Measurements from ENCODE around the gene ITPK1. TPM values are rescaled to one million over a fixed set of nuclear protein-coding genes. Genes with fewer than 3 reads are reported as not detected.

Gene ITPK1
- total and polyA plus RNA-seq, 2 experiments from 2014 or later: 35.9 to 101 TPM

GRCh38 chr14:92927349-92928257, 188.1 kb downstream of the ITPK1 start:
- peaks cover 52% of the 10 kb centered on the region for H3K36me3 Mint-ChIP-seq (ENCODE audit: low read depth)
- ATAC-seq: no peak
- Histone ChIP-seq H3K4me3 (no peak overlapping the region), H3K36me3 (ENCODE audit: insufficient read depth) (no peaks in the 10 kb centered on the region), H3K79me2 (replicated peaks; ENCODE audit: insufficient read depth) (no peaks in the 10 kb centered on the region), H3K27me3 (ENCODE audit: insufficient read depth) (peaks cover 4% of the 10 kb centered on the region), H4K20me1 (replicated peaks; ENCODE audit: insufficient read depth) (no peaks in the 10 kb centered on the region), H3K9me2 (ENCODE audit: insufficient read depth) (no peaks in the 10 kb centered on the region), H2AFZ (no peak overlapping the region), H3K4me1 (ENCODE audit: insufficient read depth) (peaks cover 10% of the 10 kb centered on the region; the same call in 1 of the 2 replicates), H3K4me2 (no peak overlapping the region), H3F3A (replicated peaks; ENCODE audit: low read depth) (no peaks in the 10 kb centered on the region), H3K27ac (ENCODE audit: low read depth) (no peak overlapping the region)
- TF ChIP-seq REST (IDR thresholded peaks at IDR 0.05; ENCODE audit: unreplicated experiment): no peak
- TF ChIP-seq ZNF462 (CRISPR knock-in tag; IDR thresholded peaks at IDR 0.05): no peak
- no peak for TF ChIP-seq NANOG (IDR thresholded peaks at IDR 0.05; ENCODE audit: borderline replicate concordance)
- no peak for TF ChIP-seq EZH2 (IDR thresholded peaks at IDR 0.05; ENCODE audit: low read depth, unreplicated experiment)
- no peak for TF ChIP-seq CTCF (conservative IDR thresholded peaks at IDR 0.05; ENCODE audit: low read depth in 2 of 2)
- no peak for TF ChIP-seq ZNF331 (CRISPR knock-in tag; IDR thresholded peaks at IDR 0.05; ENCODE audit: low read depth)
- no peak for TF ChIP-seq STAT1 (IDR thresholded peaks at IDR 0.05; ENCODE audit: unreplicated experiment)
- no peak for TF ChIP-seq ZNF114 (CRISPR knock-in tag; IDR thresholded peaks at IDR 0.05)
- no peak for TF ChIP-seq JUNB (IDR thresholded peaks at IDR 0.05; ENCODE audit: unreplicated experiment)
- no peak for TF ChIP-seq ETS1 (IDR thresholded peaks at IDR 0.05)
- no peak for TF ChIP-seq EZH2phosphoT487 (IDR thresholded peaks at IDR 0.05; ENCODE audit: unreplicated experiment)
- TF ChIP-seq CREB1 (CRISPR knock-in tag; IDR thresholded peaks at IDR 0.05; ENCODE audit: low read depth): no peak
- TF ChIP-seq POLR2AphosphoS5 (IDR thresholded peaks at IDR 0.05; ENCODE audit: low read depth): no peak
- H3K27me3 Mint-ChIP-seq (ENCODE audit: insufficient read depth, low read depth, poor library complexity): peaks cover 18% of the 10 kb centered on the region
- no peak overlapping the region for H3K27ac Mint-ChIP-seq
- no peak for DNase-seq (ENCODE audit: low spot score)
- no peak overlapping the region for H3K4me3 Mint-ChIP-seq
- peaks cover under 1% of the 10 kb centered on the region; the same call in 1 of the 3 replicates for H3K9me3 Mint-ChIP-seq
- peaks cover 17% of the 10 kb centered on the region for H3K4me1 Mint-ChIP-seq

All from GM23338 (cell line).